ENCODE measurements around the gene RBM39.
"Not testable (repeated sequence)": the region's sequence is repeated elsewhere in the genome, so short reads cannot be mapped to it uniquely, and the experiment has no call there.

Gene RBM39

GRCh38 chr20:35741892-35742740 is at the start of gene RBM39:
TSS of gene RBM39 (minus strand) at chr20:35742260. CDS start at chr20:35740874, 1,386 bp downstream.
- DNase-seq = peak; percentile 100

- DNase-seq = peak; percentile 46
Measured at GRCh38 chr20:35791821-35792220, 49.8 kb upstream of the RBM39 start.

- no peak for DNase-seq
Measured at GRCh38 chr20:35791097-35791496, 49.0 kb upstream of the RBM39 start.

- no peak for DNase-seq
Measured at GRCh38 chr20:35788796-35789195, 46.7 kb upstream of the RBM39 start.

GRCh38 chr20:35785541-35785940 is 43.5 kb upstream of the RBM39 start:
- not testable (repeated sequence) for DNase-seq

- not testable (repeated sequence) for DNase-seq
Measured at GRCh38 chr20:35783811-35784210, 41.8 kb upstream of the RBM39 start.

GRCh38 chr20:35776513-35777101 is 34.5 kb upstream of the RBM39 start:
- DNase-seq = peak; percentile 86

- DNase-seq = no peak
Measured at GRCh38 chr20:35774391-35774790, 32.3 kb upstream of the RBM39 start.

- peak; percentile 63 for DNase-seq
Measured at GRCh38 chr20:35773154-35773751, 31.2 kb upstream of the RBM39 start.

GRCh38 chr20:35772563-35773058 is 30.6 kb upstream of the RBM39 start:
- DNase-seq = no peak

GRCh38 chr20:35771689-35772562 is 29.9 kb upstream of the RBM39 start, which contains the start of gene PHF20:
TSS of gene PHF20 (plus strand) at chr20:35772015. CDS start at chr20:35801523, 29,508 bp downstream.
- DNase-seq = peak; percentile 98

GRCh38 chr20:35771367-35771688 is 29.3 kb upstream of the RBM39 start:
- no peak for DNase-seq

- DNase-seq = peak; percentile 53
Measured at GRCh38 chr20:35768731-35769664, 26.9 kb upstream of the RBM39 start.

GRCh38 chr20:35767683-35768481 is 25.8 kb upstream of the RBM39 start:
- peak; percentile 89 for DNase-seq

GRCh38 chr20:35766843-35767242 is 24.8 kb upstream of the RBM39 start:
- no peak for DNase-seq

GRCh38 chr20:35764936-35765335 is 22.9 kb upstream of the RBM39 start:
- not testable (repeated sequence) for DNase-seq

GRCh38 chr20:35762461-35762860 is 20.4 kb upstream of the RBM39 start:
- DNase-seq = no peak

GRCh38 chr20:35761548-35761947 is 19.5 kb upstream of the RBM39 start:
- not testable (repeated sequence) for DNase-seq

- DNase-seq = no peak
Measured at GRCh38 chr20:35757098-35757705, 15.1 kb upstream of the RBM39 start.

- no peak for DNase-seq
Measured at GRCh38 chr20:35756404-35756803, 14.3 kb upstream of the RBM39 start.

Data from hematopoietic multipotent progenitor cell treated with erythropoietin and hydrocortisone succinate and interleukin-3 and kit ligand, for 6 days (in vitro differentiated cells).